Measurements from ENCODE around the gene RBM33. TPM values are rescaled to one million over a fixed set of nuclear protein-coding genes. Genes with fewer than 3 reads are reported as not detected.

Gene RBM33
- total RNA-seq, 1 donor from 2014 or later, result 62.8 TPM

- no peak for TF ChIP-seq CTCF (IDR thresholded peaks at IDR 0.05)
- Histone ChIP-seq H3K4me3 (no peak overlapping the region), H3K36me3 (no peaks in the 10 kb centered on the region), H3K27ac (no peak overlapping the region), H3K4me1 (no peaks in the 10 kb centered on the region), H3K27me3 (peaks cover 7% of the 10 kb centered on the region), H3K9me3 (no peaks in the 10 kb centered on the region)
- no peak for DNase-seq
- intact Hi-C loops (cut with DNase I), result loop anchor here (10.0 kb wide), 1 partner anchor 656 kb away; no protein-coding TSS in a partner anchor
- no peak for ATAC-seq
Measured at GRCh38 chr7:155819186-155819585, 174.7 kb downstream of the RBM33 start.

- no peak for TF ChIP-seq CTCF (IDR thresholded peaks at IDR 0.05)
- Histone ChIP-seq H3K27me3 (no peaks in the 10 kb centered on the region), H3K4me1 (no peaks in the 10 kb centered on the region), H3K9me3 (no peaks in the 10 kb centered on the region), H3K36me3 (no peaks in the 10 kb centered on the region), H3K4me3 (no peak overlapping the region), H3K27ac (no peak overlapping the region)
- DNase-seq (no peak), ATAC-seq (no peak)
- intact Hi-C loops (cut with DNase I), result no loop called here
Measured at GRCh38 chr7:155820246-155820645, 175.8 kb downstream of the RBM33 start.

- DNase-seq (no peak), ATAC-seq (no peak)
- no peak for TF ChIP-seq CTCF (IDR thresholded peaks at IDR 0.05)
- Histone ChIP-seq H3K9me3 (no peaks in the 10 kb centered on the region), H3K27ac (no peak overlapping the region), H3K4me1 (no peaks in the 10 kb centered on the region), H3K36me3 (no peaks in the 10 kb centered on the region), H3K27me3 (no peaks in the 10 kb centered on the region), H3K4me3 (no peak overlapping the region)
- intact Hi-C loops (cut with DNase I), result no loop called here
Measured at GRCh38 chr7:155820788-155821187, 176.3 kb downstream of the RBM33 start.

GRCh38 chr7:155821851-155822250 is 177.4 kb downstream of the RBM33 start:
- intact Hi-C loops (cut with DNase I), result no loop called here
- Histone ChIP-seq H3K36me3 (no peaks in the 10 kb centered on the region), H3K27me3 (no peaks in the 10 kb centered on the region), H3K4me3 (no peak overlapping the region), H3K4me1 (no peaks in the 10 kb centered on the region), H3K9me3 (no peaks in the 10 kb centered on the region), H3K27ac (no peak overlapping the region)
- ATAC-seq (no peak), DNase-seq (no peak)
- TF ChIP-seq CTCF (IDR thresholded peaks at IDR 0.05), result no peak

- intact Hi-C loops (cut with DNase I), result no loop called here
- DNase-seq (peak; percentile 71), ATAC-seq (peak; percentile 51)
- no peaks in the 10 kb centered on the region for H3K36me3 ChIP-seq
- no peaks in the 10 kb centered on the region for H3K4me1 ChIP-seq
- no peak for TF ChIP-seq CTCF (IDR thresholded peaks at IDR 0.05)
- H3K9me3 ChIP-seq, result no peaks in the 10 kb centered on the region
- H3K27ac ChIP-seq, result no peak overlapping the region
- no peaks in the 10 kb centered on the region for H3K27me3 ChIP-seq
- no peak overlapping the region for H3K4me3 ChIP-seq
Measured at GRCh38 chr7:155824227-155824886, 179.9 kb downstream of the RBM33 start.

- TF ChIP-seq CTCF (IDR thresholded peaks at IDR 0.05), result no peak
- intact Hi-C loops (cut with DNase I), result no loop called here
- ATAC-seq, result no peak
- Histone ChIP-seq H3K36me3 (no peaks in the 10 kb centered on the region), H3K9me3 (no peaks in the 10 kb centered on the region), H3K27ac (no peak overlapping the region), H3K27me3 (no peaks in the 10 kb centered on the region), H3K4me1 (no peaks in the 10 kb centered on the region), H3K4me3 (no peak overlapping the region)
- DNase-seq, result no peak
Measured at GRCh38 chr7:155825336-155825735, 180.9 kb downstream of the RBM33 start.
